AG08395 (cell line): ENCODE measurements around the gene DOK4.
A peak's percentile ranks its signal among the peaks of the same experiment; 100 is the strongest.
"Not testable (repeated sequence)": the region's sequence is repeated elsewhere in the genome, so short reads cannot be mapped to it uniquely, and the experiment has no call there.

ENCODE experiments used
- DNase-seq: peaks from one replicate; pipeline ENCODE4 v3.0.0; 2012; ENCODE audit warnings: mixed read lengths, low spot score

DOK4 gene

DNA sequence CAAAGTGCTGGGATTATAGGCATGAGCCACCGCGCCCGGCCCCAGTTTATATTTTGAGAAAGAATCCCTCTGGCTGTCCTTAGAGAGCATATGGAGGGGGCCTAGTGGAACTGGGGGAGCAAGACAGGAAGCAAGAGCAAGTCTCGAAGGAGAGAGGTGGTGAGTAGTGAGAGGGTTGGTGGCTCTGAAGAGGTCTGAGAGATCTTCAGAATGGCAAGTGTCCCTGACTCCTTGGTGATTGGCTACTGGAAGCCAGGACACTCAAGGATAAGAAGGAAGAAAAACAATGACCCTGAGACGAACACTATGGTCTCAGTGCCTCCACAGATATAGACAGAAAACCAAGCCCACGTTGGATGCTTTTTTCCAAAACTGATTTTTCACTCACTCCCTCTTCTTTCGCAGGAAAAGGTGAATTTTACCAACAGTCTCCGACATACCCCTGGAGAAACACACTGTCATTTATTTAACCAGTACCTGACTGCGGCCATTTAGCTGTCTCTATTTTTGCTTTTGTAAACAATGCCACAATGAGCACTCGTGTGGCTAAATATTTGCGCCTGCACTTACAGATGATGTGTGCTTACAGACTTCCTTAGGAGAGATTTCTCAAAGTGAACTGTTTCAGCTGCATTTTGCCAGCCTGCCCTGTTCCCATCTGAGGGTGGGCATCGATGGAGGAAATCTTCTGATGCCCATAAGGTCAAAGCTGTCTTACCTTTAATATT lies 15.9 kb upstream of the DOK4 start:
- DNase-seq = no peak

DNA sequence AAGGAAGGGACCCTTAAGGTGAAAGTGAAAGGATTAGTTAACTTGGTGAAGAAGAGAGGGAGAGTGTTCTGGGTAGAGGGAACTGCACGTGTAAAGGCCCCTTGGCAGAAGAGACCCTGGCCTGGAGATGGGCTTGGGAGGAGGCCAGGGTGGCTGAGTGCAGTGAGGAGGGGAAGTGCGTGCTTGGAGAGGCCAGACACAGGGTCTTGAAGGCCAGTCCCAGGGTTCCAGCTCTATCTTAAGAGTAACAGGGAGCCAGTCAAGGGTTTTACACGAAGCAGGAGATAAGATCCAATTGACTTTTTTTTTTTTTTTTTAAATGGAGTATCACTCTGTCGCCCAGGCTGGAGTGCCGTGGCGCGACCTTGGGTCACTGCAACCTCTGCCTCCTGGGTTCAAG lies 15.2 kb upstream of the DOK4 start:
- no peak for DNase-seq

DNA sequence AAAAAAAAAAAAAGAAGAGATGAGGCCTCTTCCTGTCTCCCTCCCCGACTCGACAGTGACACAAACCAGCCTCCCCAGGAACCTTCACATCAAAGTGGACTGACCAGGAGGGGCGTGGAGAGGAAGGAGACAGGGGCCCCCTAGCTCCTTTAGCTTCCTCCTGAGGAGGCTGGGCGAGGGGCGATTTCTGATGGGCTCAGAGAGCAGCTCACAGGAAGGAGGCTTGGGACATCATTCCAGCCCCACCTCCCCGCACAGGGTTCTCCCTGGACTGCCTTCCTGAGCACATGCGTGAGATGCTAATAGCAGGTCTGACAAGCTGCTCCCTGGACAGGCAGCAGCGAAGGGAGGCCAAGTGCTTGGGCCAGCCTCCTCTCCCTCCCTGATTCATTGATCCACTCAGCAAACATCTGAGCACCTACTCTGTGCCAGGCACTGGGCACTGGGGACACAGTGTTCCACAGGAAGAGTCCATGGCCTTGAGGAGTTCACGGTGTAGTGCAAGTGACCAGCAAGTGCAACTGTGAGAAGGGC lies 14.4 kb upstream of the DOK4 start:
- no peak for DNase-seq

DNA sequence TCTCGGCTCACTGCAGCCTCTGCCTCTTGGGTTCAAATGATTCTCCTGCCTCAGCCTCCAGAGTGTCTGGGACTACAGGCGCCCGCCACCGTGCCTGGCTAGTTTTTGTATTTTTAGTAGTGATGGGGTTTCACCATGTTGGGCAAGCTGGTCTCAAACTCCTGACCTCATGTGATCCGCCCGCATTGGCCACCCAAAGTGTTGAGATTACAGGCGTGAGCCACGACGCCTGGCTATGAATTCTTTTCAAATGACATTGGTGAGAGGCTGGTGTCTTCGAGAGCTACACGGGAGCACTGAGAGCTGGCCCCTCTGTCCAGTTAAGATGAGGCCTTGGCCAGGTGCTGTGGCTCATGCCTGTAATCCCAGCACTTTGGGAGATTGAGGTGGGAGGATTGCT lies 13.6 kb upstream of the DOK4 start:
- not testable (repeated sequence) for DNase-seq

- no peak for DNase-seq
These were observed 11.7 kb upstream of the DOK4 start for GRCh38 chr16:57498031-57498430.

GRCh38 chr16:57497121-57497520 lies 10.8 kb upstream of the DOK4 start:
- DNase-seq = no peak

DNA sequence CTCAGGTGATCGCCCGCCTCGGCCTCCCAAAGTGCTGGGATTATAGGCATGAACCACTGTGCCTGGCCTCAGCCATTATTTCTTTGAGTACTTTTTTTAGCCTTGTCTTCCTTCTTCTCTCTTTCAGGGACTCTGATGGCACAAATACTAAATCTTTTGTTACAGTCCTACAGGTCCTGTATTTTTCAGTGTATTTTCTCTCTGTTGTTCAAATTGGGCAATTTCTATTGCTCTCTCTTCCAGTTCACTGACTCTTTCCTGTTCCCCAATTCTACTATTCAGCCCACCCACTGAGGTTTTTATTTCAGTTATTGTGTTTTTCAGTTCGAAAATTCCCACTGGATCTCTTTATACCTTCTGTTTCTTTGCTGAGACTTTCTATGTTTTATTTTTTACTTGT lies 7.5 kb upstream of the DOK4 start:
- no peak for DNase-seq

- DNase-seq = no peak
These were observed 2.9 kb upstream of the DOK4 start for GRCh38 chr16:57489229-57489628.

DNA sequence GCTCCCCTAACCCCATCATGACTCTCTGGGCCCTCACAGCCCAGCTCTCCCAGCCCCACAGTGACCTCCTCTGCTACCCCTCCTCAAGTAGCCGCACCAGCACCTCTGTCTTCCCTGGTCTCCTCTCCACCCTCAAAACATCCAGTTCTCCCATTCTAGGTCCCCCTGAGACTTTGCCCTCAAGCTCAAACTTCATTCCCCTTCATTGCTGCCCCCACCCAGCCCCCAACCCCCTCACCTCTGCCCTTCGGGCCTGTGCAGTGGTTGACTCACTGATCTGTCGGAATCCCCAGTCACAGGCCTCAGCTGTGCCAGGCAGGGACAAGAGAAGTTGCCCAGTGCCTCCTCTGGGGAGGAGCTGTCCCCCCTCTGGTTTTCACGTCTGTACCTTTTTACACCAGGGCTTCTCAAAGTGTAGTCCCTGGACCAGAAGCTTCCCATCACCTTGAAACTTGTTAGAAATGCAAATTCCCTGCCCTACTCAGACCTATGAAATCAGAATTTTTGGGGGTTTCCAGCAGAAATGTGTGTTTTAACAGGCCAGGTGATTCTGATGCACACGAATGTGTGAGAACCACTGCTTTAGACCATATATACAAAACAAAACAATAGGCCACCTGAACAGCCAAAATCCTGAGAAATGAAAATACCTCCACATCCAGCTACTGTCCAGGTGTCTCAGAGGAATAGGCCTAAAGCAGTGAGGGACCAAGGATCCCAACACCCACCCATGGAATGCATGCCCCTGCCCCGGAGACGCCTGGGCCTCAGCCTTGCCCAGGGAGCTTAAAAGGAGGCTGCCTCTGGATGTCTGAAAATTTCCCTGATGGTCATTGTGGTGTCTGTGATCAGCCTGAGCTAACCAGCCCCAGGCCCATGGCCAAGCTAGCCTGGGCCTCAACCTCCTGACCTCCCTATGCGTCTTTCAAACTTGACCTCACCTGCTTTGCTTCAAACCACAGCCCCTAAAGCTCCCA lies 853 bp upstream of the DOK4 start:
- DNase-seq = no peak

DNA sequence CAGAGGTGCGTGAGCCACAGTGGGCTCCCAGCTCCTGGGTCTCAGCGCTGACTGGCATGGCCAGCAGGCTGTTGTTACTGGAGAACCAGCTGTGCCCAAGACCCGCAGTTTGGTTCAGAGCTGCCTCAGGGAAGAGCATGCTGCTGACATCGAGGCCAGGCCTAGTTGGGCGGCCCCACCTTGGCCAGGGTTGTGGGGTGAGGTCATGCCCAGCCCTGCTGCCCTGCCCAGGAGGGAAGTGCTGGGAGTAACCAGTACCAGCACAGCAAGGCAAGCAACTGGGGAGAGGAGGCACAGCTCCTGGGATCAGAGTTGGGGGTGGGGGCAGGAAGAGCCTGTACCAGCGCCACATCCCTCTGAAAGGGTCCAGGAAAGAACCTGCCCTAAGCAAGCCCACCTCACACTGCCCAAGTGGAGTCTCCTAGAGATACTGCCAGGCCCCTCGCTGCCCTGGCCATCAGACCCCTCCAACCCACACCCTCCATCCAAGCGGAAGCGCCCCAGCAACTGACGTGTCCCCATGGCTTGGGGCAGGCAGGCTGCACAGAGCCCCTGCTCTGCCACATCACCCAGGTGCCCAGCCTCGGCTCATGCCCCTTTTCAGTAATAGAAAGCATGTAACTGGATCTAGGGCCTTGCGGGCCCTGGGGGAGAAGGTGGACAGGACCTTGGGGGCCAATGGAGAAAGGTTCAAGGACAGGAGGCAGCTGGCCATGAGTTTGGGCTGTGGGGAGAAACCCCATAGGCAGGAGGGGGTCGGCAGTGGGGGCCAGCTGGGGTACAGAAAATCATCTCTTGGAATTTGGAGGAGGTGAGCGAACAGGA lies 990 bp downstream of the DOK4 start:
- no peak for DNase-seq

GRCh38 chr16:57484515-57485005 lies 1.7 kb downstream of the DOK4 start:
- no peak for DNase-seq

GRCh38 chr16:57483725-57484514 lies 2.4 kb downstream of the DOK4 start:
- DNase-seq = no peak

- no peak for DNase-seq
These were observed 3.3 kb downstream of the DOK4 start for GRCh38 chr16:57482845-57483545.

DNA sequence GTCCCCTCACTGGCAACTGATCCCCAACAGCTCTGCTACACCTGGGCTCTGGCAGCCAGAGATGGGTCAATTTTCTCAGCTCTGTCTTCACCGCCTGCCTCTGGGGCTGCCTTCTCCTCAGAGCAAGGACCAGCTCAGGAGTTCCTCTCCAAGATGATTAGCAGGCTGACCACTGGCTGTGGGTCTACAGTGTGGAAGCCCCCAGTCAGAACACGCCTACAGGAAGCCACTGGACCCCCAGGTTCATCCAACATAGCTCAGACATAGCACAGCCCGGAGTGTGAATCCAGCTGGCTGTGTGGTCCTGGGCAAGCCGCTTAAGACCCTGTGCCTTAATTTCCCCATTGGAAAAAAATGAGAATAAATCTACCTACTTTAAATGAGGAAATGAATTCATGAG lies 4.9 kb downstream of the DOK4 start:
- no peak for DNase-seq

GRCh38 chr16:57480754-57481230 lies 5.5 kb downstream of the DOK4 start:
- no peak for DNase-seq

DNA sequence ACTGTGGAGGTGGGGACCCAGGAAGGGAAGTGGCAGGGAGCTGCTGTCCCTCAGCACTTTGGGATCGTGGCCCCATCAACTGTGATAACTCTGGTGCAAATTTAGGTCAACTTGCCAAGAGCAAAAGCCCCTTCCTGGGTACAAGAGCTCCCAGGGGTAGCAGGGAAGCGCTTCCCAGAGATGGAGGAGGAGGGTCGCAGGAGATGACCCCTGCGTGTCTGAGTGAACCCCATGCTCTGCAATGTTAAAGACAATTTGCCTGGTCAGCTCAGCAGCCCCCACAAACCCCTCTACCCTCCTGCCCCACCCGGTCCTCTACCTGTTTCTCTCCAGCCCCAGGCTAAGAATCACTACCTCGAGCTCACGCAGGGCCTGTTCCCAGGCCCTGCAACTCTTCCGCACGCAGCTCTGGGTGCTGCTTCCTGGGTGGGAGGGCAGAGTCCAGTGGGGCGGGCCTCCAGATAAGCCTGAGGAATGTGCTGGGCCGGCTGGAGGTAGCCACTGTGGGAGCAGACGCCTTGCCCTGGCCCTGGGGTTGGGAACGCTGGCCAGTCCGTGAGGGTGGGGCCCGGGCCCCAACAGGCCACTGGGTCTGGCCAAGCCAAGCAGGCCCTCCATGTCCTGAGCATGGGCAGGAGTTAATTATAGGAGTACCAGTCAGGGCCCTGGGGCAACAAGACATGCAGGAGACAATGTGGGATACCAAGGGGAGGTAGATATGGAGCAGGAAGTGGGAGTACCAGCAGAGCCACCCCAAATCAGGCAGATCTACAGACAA lies 6.1 kb downstream of the DOK4 start:
- peak; percentile 81 for DNase-seq

- DNase-seq = peak; percentile 77
These were observed 6.9 kb downstream of the DOK4 start for GRCh38 chr16:57479205-57479975.

- DNase-seq = no peak
These were observed 7.7 kb downstream of the DOK4 start for GRCh38 chr16:57478396-57479204.
